Nephron progenitor cell (in vitro differentiated cells): Measurements from ENCODE around the gene AP3D1.
A peak's percentile ranks its signal among the peaks of the same experiment; 100 is the strongest.

Experiments used
- DNase-seq: peaks from one replicate; pipeline ENCODE4 v3.0.0; 2021
- H3K27ac Mint-ChIP-seq: 2 replicates; pipeline ENCODE4 v1.8.0; 2021; ENCODE audit warnings: mild to moderate bottlenecking, moderate library complexity, mixed read lengths
- H3K27me3 Mint-ChIP-seq: 2 replicates; pipeline ENCODE4 v1.8.0; 2021; ENCODE audit warnings: mild to moderate bottlenecking, low read depth, mixed read lengths; ENCODE audit not compliant: poor library complexity
- H3K36me3 Mint-ChIP-seq: 2 replicates; pipeline ENCODE4 v1.8.0; 2021; ENCODE audit warnings: low read depth, mixed read lengths
- H3K4me1 Mint-ChIP-seq: 2 replicates; pipeline ENCODE4 v1.8.0; 2021; ENCODE audit warnings: mixed read lengths
- H3K4me3 Mint-ChIP-seq: 2 replicates; pipeline ENCODE4 v1.8.0; 2021; ENCODE audit warnings: mild to moderate bottlenecking, moderate library complexity, mixed read lengths
- H3K9me3 Mint-ChIP-seq: 2 replicates; pipeline ENCODE4 v1.8.0; 2021; ENCODE audit warnings: mild to moderate bottlenecking, moderate library complexity, mixed read lengths
- TF ChIP-seq, protein P1 (sequence below): fragments of 200-600 bp; sonication (generic); IDR thresholded peaks from 2 replicates; pipeline ENCODE4 v1.5.0; 2021; ENCODE audit warnings: antibody characterized with exemption

The AP3D1 gene

DNA sequence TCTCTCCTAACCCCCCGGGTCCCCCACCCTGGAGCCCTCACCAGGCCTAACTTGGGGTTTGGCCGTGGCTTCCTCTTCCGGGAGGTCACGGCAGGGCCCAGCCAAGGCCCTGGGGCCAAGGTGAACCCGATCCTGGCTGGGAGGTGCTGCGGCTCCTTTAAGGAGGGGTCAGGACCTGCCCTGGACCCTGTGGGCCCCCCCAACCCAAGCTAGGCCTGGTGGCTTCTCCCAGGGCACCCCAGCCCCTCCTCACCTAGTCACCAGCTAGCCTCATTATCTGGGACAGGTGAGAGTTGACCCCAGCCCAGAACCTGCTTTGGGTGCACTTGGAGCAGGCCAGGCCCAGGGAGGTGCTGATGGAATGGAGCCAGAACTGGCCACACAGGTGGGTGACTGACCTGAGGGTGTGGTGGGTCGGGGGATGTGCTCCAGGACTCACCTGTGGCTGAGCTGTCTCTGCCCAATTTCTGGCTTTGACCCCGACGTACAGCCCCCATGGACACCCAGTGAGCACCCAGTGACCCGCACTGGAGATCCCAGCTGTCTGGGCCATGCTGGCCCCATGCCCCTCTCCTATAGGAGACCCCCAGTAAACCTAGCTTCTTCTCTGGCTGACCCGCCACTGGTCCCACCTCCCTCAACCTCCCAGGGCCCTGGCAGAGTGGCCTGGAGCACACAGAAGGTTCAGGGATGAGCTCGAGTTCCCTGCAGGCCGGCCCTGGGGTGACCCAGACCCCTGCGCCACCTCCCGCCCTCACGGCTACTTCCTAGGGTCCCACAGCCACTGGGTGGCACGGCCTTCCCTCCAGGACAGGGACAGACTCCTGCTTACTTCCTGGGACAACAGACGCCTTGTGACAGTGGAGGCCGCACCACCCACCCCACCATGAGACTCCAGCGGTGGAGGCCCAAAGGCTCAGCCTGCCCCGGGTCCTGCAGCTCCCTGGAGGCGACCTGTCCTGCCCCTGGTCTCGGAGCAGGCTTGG lies 93.6 kb downstream of the AP3D1 start:
- no peak for DNase-seq
- no peaks in the 10 kb centered on the region for H3K36me3 Mint-ChIP-seq
- peaks cover 48% of the 10 kb centered on the region for H3K4me1 Mint-ChIP-seq
- TF ChIP-seq, protein P1, sequence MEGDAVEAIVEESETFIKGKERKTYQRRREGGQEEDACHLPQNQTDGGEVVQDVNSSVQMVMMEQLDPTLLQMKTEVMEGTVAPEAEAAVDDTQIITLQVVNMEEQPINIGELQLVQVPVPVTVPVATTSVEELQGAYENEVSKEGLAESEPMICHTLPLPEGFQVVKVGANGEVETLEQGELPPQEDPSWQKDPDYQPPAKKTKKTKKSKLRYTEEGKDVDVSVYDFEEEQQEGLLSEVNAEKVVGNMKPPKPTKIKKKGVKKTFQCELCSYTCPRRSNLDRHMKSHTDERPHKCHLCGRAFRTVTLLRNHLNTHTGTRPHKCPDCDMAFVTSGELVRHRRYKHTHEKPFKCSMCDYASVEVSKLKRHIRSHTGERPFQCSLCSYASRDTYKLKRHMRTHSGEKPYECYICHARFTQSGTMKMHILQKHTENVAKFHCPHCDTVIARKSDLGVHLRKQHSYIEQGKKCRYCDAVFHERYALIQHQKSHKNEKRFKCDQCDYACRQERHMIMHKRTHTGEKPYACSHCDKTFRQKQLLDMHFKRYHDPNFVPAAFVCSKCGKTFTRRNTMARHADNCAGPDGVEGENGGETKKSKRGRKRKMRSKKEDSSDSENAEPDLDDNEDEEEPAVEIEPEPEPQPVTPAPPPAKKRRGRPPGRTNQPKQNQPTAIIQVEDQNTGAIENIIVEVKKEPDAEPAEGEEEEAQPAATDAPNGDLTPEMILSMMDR = no peak
- no peaks in the 10 kb centered on the region for H3K9me3 Mint-ChIP-seq
- H3K27me3 Mint-ChIP-seq = no peaks in the 10 kb centered on the region
- H3K4me3 Mint-ChIP-seq = no peak overlapping the region
- H3K27ac Mint-ChIP-seq = peak overlapping the region; percentile 95

DNA sequence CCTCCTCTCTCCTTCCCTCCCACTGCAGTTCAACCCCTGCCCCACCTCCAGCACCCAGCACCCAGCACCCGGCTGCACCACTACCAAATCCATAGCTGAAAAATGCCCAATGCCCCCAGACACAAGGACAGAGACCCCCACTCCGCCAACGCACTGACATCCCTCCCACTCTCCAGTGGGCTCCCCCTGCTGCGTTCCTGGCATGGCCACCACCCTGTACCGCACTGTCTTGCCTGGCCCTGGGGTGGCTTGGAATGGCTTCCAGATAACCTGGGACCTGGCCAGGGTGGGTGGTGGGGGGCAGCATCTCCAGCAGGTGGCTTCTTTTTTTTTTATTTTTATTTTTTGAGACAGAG lies 94.6 kb downstream of the AP3D1 start:
- no peak overlapping the region for H3K4me3 Mint-ChIP-seq
- H3K27ac Mint-ChIP-seq = peak overlapping the region; percentile 19
- H3K4me1 Mint-ChIP-seq = peaks cover 41% of the 10 kb centered on the region
- H3K27me3 Mint-ChIP-seq = no peaks in the 10 kb centered on the region
- no peaks in the 10 kb centered on the region for H3K9me3 Mint-ChIP-seq
- no peak for DNase-seq
- H3K36me3 Mint-ChIP-seq = no peaks in the 10 kb centered on the region
- TF ChIP-seq, protein P1 = no peak

DNA sequence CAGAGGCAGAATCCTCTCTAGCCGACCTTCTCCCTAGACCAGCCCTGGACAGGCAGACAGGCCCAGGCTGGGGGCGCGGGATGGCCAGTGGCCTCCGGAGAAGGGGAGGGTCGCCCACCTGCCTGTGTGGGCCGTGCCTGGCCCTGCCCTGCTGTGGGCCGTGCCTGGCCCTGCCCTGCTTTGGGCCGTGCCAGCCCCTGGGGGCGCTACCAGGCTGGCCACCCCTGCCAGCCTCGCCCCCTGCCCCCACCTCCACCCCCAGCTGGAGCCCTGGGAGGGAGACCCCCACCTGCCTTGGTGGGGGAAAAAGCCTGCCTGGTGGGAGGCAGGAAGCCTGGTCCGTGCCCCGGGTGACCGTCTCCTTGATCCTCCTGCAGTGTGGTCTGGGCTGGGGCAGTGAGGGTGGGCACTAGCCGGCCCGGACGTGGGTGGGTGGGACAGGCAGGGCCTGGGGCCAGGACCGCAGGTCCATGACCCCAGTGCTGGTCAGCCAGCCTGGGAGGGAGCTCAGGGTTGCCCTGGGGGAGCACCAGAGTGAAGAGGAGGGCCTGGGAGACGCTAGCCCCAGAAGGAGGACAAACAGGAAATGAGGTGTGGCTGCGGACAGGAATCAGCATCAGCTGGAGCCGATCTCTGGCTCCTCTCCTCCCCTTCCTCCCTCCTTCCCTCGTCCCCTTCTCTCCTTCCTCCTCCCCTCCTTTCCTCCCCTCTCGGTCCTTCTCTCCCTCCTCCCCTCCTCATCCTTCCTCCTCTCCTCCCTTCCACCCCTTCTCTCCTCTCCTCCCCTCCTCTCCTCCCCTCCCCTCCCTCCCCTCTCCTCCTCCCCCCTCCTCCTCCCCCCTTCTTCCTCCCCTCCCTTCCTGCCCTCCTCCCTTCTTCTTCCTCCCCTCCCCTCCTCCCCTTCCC lies 95.2 kb downstream of the AP3D1 start:
- Mint-ChIP-seq H3K36me3 (no peaks in the 10 kb centered on the region), H3K4me1 (peaks cover 41% of the 10 kb centered on the region), H3K4me3 (no peak overlapping the region)

DNA sequence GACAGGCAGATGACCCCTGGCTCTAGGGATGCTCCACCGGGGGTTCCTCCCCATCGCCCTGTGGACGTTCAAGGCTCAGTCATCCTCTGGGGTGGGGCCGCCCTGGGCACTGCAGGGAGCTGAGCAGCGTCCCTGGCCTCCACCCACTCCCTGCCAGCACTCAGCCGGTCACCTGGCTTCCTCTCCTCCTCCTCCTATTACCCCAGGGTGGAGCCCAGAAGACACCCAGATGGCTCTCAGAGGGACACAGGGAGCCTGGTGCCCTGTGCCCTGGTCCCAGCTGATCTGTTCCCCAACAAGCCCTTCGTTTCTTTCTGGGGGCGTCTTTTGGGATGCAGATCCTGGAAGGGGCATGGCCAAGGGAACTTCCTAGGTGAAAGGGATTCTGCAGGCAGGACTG lies 96.6 kb downstream of the AP3D1 start:
- no peak for DNase-seq
- H3K27me3 Mint-ChIP-seq = no peaks in the 10 kb centered on the region
- H3K36me3 Mint-ChIP-seq = no peaks in the 10 kb centered on the region
- H3K4me3 Mint-ChIP-seq = no peak overlapping the region
- no peaks in the 10 kb centered on the region for H3K9me3 Mint-ChIP-seq
- peaks cover 33% of the 10 kb centered on the region for H3K4me1 Mint-ChIP-seq
- peak overlapping the region; percentile 19 for H3K27ac Mint-ChIP-seq
- TF ChIP-seq, protein P1 = no peak

More for the DNA sequence above, 95.2 kb downstream of the AP3D1 start:
- Mint-ChIP-seq H3K27ac (no peak overlapping the region), H3K9me3 (no peaks in the 10 kb centered on the region), H3K27me3 (no peaks in the 10 kb centered on the region)
- TF ChIP-seq, protein P1 = no peak
- no peak for DNase-seq

DNA sequence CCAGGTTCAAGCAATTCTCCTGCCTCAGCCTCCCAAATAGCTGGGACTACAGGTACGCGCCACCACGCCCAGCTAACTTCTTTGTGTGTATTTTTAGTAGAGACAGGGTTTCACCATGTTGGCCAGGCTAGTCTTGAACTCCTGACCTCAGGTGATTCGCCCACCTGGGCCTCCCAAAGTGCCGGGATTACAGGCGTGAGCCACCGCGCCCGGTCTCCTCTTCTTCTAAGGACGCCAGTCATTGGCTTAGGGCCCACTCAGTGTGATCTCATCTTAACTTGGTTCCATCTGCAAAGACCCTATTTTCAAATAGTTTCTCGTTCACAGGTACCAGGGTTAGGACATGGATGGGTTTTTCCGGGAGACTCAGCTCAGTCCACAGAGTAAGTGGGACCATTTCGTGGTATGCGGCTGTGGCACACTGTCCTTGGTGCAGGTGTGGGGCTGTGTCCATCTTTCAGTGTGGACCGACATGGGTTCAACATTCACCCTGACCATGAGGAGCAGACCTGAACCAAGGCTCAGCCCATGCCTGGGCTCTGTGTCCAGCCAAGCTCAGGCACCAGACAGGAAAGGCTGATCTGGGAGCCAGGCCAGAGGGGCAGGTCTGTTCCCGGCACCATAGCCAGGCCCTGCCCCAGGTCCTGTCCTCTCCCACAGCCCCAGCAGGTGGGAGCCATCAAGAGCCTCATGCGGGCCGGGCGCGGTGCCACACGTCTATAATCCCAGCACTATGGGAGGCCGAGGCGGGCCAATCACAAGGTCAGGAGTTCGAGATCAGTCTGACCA lies 97.6 kb downstream of the AP3D1 start:
- H3K9me3 Mint-ChIP-seq = no peaks in the 10 kb centered on the region
- H3K36me3 Mint-ChIP-seq = no peaks in the 10 kb centered on the region
- no peak overlapping the region for H3K27ac Mint-ChIP-seq
- no peaks in the 10 kb centered on the region for H3K27me3 Mint-ChIP-seq
- H3K4me1 Mint-ChIP-seq = peaks cover 34% of the 10 kb centered on the region
- TF ChIP-seq, protein P1 = no peak
- H3K4me3 Mint-ChIP-seq = no peak overlapping the region
- no peak for DNase-seq
